Right atrium auricular region (tissue), 2 donors: ENCODE measurements around the gene PFKL. TPM values are rescaled to one million over a fixed set of nuclear protein-coding genes. Genes with fewer than 3 reads are reported as not detected.

Experiments
- DNase-seq: peaks from one replicate; pipeline ENCODE4 v3.0.0-alpha.2; 2019; ENCODE audit warnings: low spot score
- H3K27ac ChIP-seq, 2 donors: fragments of 200-600 bp; sonication (generic); 1 replicate in 1 of 2; 2 replicates in 1 of 2; pipeline ENCODE4 v1.5.1; 2016 to 2019
- H3K27me3 ChIP-seq, 2 donors: fragments of 200-600 bp; sonication (generic); one replicate each; pipeline versions ENCODE4 v1.5.1 to v1.6.0; 2017 to 2019
- H3K36me3 ChIP-seq: fragments of 200-600 bp; sonication (generic); one replicate; pipeline ENCODE4 v1.5.1; 2016
- H3K4me1 ChIP-seq, 2 donors: fragments of 200-600 bp; sonication (generic); one replicate each; pipeline versions ENCODE4 v1.5.1 to v1.6.0; 2017 to 2019
- H3K4me3 ChIP-seq, 2 donors: fragments of 200-600 bp; sonication (generic); 1 replicate in 1 of 2; 2 replicates in 1 of 2; pipeline ENCODE4 v1.5.1; 2017 to 2019; ENCODE audit warnings: mild to moderate bottlenecking in 1 of 2, moderate library complexity in 1 of 2
- H3K9me3 ChIP-seq, 2 donors: fragments of 200-600 bp; sonication (generic); one replicate each; pipeline ENCODE4 v1.5.1; 2019
- total RNA-seq, 2 donors: library from RNA; depleted of rRNA; stranded (reverse); fragments of >200 nt; gene quantifications; one replicate each; pipeline ENCODE4 v1.1.0, GENCODE V29; 2016
- TF ChIP-seq, protein P1 (sequence below), 2 donors: fragments of 200-600 bp; sonication (generic); IDR thresholded peaks; one replicate each; pipeline ENCODE4 v1.5.1; 2019; ENCODE audit warnings: antibody characterized with exemption in 2 of 2

The PFKL gene
- total RNA-seq, 2 donors from 2014 or later: 28.0 to 45.7 TPM

DNA sequence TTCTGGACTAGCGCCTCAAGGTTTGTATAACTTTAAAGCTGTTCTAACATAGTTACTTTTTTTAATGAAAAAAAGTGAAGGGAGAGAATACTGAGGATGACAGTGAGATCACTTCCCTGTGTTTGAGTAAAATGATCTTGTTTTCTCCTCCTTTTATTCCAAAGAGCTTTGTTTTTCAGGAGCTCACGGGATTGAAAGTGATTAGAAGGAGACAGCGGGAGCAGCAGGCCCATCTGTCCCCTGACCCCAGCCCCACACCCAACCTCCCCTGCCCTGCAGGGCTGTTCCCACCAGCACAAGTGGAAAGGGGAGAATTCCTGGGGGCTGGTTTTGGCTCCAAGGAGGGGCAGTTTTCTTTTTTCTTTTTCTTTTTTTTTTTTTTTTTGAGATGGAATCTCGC is 36.1 kb upstream of the PFKL start:
- Histone ChIP-seq H3K27me3 (no peaks in the 10 kb centered on the region), H3K9me3 (peaks cover 0 to 6% of the 10 kb centered on the region in 2 donors), H3K36me3 (no peaks in the 10 kb centered on the region), H3K4me3 (no peak overlapping the region), H3K27ac (no peak overlapping the region), H3K4me1 (no peaks in the 10 kb centered on the region)
- TF ChIP-seq, protein P1, sequence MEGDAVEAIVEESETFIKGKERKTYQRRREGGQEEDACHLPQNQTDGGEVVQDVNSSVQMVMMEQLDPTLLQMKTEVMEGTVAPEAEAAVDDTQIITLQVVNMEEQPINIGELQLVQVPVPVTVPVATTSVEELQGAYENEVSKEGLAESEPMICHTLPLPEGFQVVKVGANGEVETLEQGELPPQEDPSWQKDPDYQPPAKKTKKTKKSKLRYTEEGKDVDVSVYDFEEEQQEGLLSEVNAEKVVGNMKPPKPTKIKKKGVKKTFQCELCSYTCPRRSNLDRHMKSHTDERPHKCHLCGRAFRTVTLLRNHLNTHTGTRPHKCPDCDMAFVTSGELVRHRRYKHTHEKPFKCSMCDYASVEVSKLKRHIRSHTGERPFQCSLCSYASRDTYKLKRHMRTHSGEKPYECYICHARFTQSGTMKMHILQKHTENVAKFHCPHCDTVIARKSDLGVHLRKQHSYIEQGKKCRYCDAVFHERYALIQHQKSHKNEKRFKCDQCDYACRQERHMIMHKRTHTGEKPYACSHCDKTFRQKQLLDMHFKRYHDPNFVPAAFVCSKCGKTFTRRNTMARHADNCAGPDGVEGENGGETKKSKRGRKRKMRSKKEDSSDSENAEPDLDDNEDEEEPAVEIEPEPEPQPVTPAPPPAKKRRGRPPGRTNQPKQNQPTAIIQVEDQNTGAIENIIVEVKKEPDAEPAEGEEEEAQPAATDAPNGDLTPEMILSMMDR (IDR thresholded peaks at IDR 0.05): no peak
- no peak for DNase-seq

DNA sequence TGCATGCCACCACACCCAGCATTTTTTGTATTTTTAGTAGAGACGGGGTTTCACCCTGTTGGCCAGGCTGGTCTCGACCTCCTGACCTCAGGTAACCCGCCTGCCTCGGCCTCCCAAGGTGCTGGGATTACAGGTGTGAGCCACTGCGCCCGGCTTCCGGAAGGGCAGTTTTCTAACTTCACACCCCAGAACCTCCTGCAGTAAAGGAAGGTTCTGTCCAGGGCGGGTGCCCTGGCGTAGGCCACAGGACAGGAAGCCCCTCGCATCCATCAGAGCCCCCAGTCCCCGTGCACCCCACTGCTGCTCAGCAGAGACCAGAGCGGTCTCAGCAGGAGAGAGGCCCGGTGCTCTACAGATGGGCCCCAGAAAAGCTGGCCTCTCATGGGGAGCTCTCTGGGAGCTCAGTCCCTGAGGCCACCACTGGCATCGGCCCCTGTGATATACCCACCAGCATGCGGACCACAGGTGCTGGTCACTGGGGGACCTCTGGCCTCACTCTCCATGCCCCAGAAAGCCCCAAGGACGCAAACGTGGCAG is 34.1 kb upstream of the PFKL start:
- DNase-seq: no peak
- no peaks in the 10 kb centered on the region for H3K4me1 ChIP-seq
- no peaks in the 10 kb centered on the region for H3K9me3 ChIP-seq
- H3K36me3 ChIP-seq: no peaks in the 10 kb centered on the region
- H3K27me3 ChIP-seq: no peaks in the 10 kb centered on the region
- H3K4me3 ChIP-seq: no peak overlapping the region
- TF ChIP-seq, protein P1 (IDR thresholded peaks at IDR 0.05): no peak
- no peak overlapping the region for H3K27ac ChIP-seq

DNA sequence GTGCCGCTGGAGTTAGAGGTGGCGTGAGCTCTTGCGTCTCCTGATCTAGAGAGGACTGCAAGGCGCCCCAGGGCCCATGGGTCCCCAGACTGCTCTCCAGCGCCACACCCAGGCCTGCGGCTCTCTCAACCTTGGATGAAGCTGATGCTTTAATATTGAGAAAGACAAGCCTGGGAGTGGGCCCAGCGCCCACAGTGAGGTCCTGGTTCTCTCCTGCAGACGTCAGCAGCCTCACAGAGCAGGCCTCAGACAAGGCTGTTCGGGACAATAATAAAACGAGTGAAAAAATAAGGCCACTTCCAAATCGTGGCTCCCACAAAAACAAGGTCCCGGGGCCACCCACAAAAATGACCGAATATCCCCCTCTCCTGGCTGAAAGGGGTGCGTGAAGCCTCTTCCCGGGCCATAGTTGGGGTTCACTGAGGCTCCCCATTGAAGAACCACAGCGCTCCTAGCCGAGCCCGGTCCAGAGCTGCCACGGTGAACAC is 32.2 kb upstream of the PFKL start:
- no peaks in the 10 kb centered on the region for H3K4me1 ChIP-seq
- no peak for DNase-seq
- no peaks in the 10 kb centered on the region for H3K36me3 ChIP-seq
- H3K27ac ChIP-seq: no peak overlapping the region
- no peaks in the 10 kb centered on the region for H3K27me3 ChIP-seq
- TF ChIP-seq, protein P1 (IDR thresholded peaks at IDR 0.05): no peak
- no peaks in the 10 kb centered on the region for H3K9me3 ChIP-seq
- no peak overlapping the region for H3K4me3 ChIP-seq

DNA sequence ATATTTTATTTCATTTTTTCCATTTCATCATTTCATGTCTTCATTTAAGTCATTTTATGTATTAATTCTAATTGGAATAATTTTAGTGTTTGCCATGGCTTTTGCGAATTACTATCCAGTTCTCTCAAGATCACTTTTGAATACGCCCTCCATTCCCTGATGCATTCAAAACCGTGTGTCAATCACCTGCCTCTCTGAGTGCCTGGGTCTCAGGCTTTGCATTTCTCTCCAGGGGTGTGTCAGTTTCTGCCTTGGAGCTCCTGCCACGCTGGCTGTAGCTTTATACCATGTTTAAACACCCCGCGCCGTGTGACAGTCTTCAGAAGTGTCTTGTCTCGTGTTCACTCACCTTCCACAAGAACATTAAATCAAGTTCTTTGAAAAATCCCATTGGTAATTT is 30.8 kb upstream of the PFKL start:
- TF ChIP-seq, protein P1 (IDR thresholded peaks at IDR 0.05): no peak
- DNase-seq: no peak
- H3K4me1 ChIP-seq: no peaks in the 10 kb centered on the region
- no peaks in the 10 kb centered on the region for H3K36me3 ChIP-seq
- no peaks in the 10 kb centered on the region for H3K27me3 ChIP-seq
- no peak overlapping the region for H3K27ac ChIP-seq
- H3K9me3 ChIP-seq: no peaks in the 10 kb centered on the region
- no peak overlapping the region for H3K4me3 ChIP-seq

DNA sequence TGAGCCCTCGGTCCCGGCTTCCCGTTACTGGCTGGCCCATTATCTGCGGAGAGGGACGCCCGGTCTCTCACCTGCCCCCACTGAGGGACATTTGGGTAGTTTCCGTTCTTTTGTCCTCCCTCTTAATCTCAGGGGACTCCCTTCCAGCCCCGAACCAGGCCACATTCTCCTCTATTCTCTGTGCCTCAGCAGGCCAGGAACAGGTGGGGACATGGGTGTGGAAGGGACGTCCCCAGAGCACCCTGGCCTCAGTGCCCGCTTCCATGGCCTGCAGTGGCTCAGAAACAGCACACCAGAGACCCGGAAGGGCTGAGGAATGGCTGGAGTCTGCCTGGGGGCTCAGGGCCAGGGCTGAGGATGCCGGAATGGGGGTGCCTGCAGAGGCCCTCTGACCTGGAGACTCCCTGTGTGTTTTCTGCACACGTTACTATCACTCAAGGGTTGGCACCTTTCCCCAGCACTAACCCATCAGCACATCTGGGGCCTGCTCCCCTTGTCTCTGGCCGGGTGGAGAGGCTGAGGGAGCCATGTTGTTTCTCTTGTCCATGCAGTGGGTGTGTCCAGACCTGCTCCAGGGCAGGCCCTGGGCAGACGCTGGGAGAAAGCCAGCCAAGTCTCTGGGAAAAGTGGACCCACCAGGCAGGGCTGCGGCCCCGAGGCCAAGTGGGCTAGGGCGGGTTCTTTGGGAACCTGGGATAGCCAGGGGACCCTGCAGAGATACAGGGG is 28.1 kb upstream of the PFKL start:
- TF ChIP-seq, protein P1 (IDR thresholded peaks at IDR 0.05): no peak
- no peak for DNase-seq

More for the DNA sequence above, 28.1 kb upstream of the PFKL start:
- no peaks in the 10 kb centered on the region for H3K9me3 ChIP-seq
- H3K27ac ChIP-seq: no peak overlapping the region
- no peaks in the 10 kb centered on the region for H3K4me1 ChIP-seq
- H3K4me3 ChIP-seq: no peak overlapping the region
- H3K27me3 ChIP-seq: no peaks in the 10 kb centered on the region
- H3K36me3 ChIP-seq: no peaks in the 10 kb centered on the region
